Body of pancreas (tissue), 4 donors: Measurements from ENCODE around the gene RHOV.

Experiments
- CTCF ChIP-seq, 7 experiments: fragments of 450-650 bp in 4 of 7; fragments of 200-600 bp in 3 of 7; sonication (generic) in 3 of 7; IDR thresholded peaks; one replicate each; pipeline ENCODE4 v1.5.1; 2016 to 2019; ENCODE audit warnings: antibody characterized with exemption in 7 of 7
- POLR2A ChIP-seq, 3 donors: fragments of 450-650 bp; IDR thresholded peaks; one replicate each; pipeline ENCODE4 v1.6.1; 2016; ENCODE audit warnings: antibody characterized with exemption in 3 of 3, mild to moderate bottlenecking in 2 of 3

GRCh38 chr15:40853241-40853890 lies 20.7 kb downstream of the RHOV start:
- no peak for TF ChIP-seq CTCF (IDR thresholded peaks at IDR 0.05)
- no peak for TF ChIP-seq POLR2A (IDR thresholded peaks at IDR 0.05)
